K562 (cell line): ENCODE results near the gene C17orf114.

Experiments
- ATF2 ChIP-seq: sonication (generic); formaldehyde crosslinking; IDR thresholded peaks from 2 replicates; pipeline ENCODE4 v1.8.1; 2022; ENCODE audit warnings: missing genetic modification reagents
- CBX5 ChIP-seq: IDR thresholded peaks from 2 replicates; pipeline ENCODE4 v1.6.1; 2014; ENCODE audit warnings: low read depth, borderline replicate concordance
- CHD4 ChIP-seq: fragments of 200-600 bp; sonication (generic); IDR thresholded peaks from 3 replicates; pipeline ENCODE4 v1.6.1; 2012; ENCODE audit warnings: low read depth, mild to moderate bottlenecking, mixed read lengths, low read length, inconsistent platforms; ENCODE audit not compliant: insufficient read depth, insufficient replicate concordance, poor library complexity, severe bottlenecking
- CREB1 ChIP-seq, 2 experiments: sonication (generic) in 1 of 2; formaldehyde crosslinking in 1 of 2; IDR thresholded peaks; 2 replicates each; pipeline versions ENCODE4 v1.6.1 to v1.8.0; 2012 to 2022; ENCODE audit warnings: inconsistent platforms in 1 of 2, mild to moderate bottlenecking in 1 of 2, missing genetic modification reagents in 1 of 2, moderate library complexity in 1 of 2
- FOXA3 ChIP-seq, 2 experiments: fragments of 450-650 bp in 1 of 2; sonication (generic) in 1 of 2; formaldehyde crosslinking; IDR thresholded peaks in 1 of 2; conservative IDR thresholded peaks in 1 of 2; 2 replicates each; pipeline versions ENCODE4 v1.4.0 to v1.8.0; 2020 to 2022; ENCODE audit warnings: mild to moderate bottlenecking in 2 of 2, missing genetic modification reagents in 1 of 2
- IRF9 ChIP-seq: fragments of 450-650 bp; IDR thresholded peaks from 2 replicates; pipeline ENCODE4 v1.6.1; 2016; ENCODE audit warnings: missing biosample characterization, missing genetic modification characterization
- MYBL2 ChIP-seq, 2 experiments: fragments of 450-650 bp in 1 of 2; sonication (generic) in 1 of 2; formaldehyde crosslinking in 1 of 2; IDR thresholded peaks; 2 replicates each; pipeline versions ENCODE4 v1.6.1 to v1.8.1; 2017 to 2022; ENCODE audit warnings: borderline replicate concordance in 1 of 2, inconsistent platforms in 1 of 2, low read depth in 1 of 2, mild to moderate bottlenecking in 1 of 2, missing genetic modification reagents in 1 of 2, moderate library complexity in 1 of 2
- PCBP2 ChIP-seq: fragments of 200-400 bp; formaldehyde crosslinking; IDR thresholded peaks from 2 replicates; pipeline ENCODE4 v1.6.1; 2018; ENCODE audit warnings: low read length, low read depth, mild to moderate bottlenecking, moderate library complexity; ENCODE audit not compliant: poor library complexity, severe bottlenecking
- POLR2B ChIP-seq: fragments of 450-650 bp; IDR thresholded peaks from 2 replicates; pipeline ENCODE4 v1.6.1; 2018; ENCODE audit warnings: low read depth; ENCODE audit not compliant: partially characterized antibody
- TEAD2 ChIP-seq: fragments of 450-650 bp; IDR thresholded peaks from 2 replicates; pipeline ENCODE4 v1.6.1; 2016; ENCODE audit warnings: missing genetic modification characterization, control low read depth, missing compliant biosample characterization
- TEAD4 ChIP-seq, 2 experiments: sonication (generic) in 1 of 2; formaldehyde crosslinking in 1 of 2; IDR thresholded peaks; 2 replicates each; pipeline versions ENCODE4 v1.6.1 to v1.8.0; 2012 to 2022; ENCODE audit warnings: borderline replicate concordance in 1 of 2, inconsistent platforms in 1 of 2, low read length in 1 of 2, mild to moderate bottlenecking in 1 of 2, missing genetic modification reagents in 1 of 2
- TOE1 ChIP-seq, 2 experiments: fragments of 450-650 bp in 1 of 2; sonication (generic) in 1 of 2; formaldehyde crosslinking in 1 of 2; IDR thresholded peaks; 2 replicates each; pipeline versions ENCODE4 v1.7.1 to v1.8.0; 2016 to 2022; ENCODE audit warnings: borderline replicate concordance in 2 of 2, mild to moderate bottlenecking in 2 of 2, antibody characterized with exemption in 1 of 2, inconsistent platforms in 1 of 2, low read depth in 1 of 2, missing genetic modification reagents in 1 of 2, moderate library complexity in 1 of 2
- ZBTB49 ChIP-seq: sonication (generic); formaldehyde crosslinking; IDR thresholded peaks from 2 replicates; pipeline ENCODE4 v1.8.0; 2022; ENCODE audit warnings: missing genetic modification reagents, mild to moderate bottlenecking, borderline replicate concordance
- ZNF224 ChIP-seq: sonication (generic); formaldehyde crosslinking; IDR thresholded peaks from 2 replicates; pipeline ENCODE4 v1.8.0; 2022; ENCODE audit warnings: mild to moderate bottlenecking, missing genetic modification reagents
- ZNF232 ChIP-seq: sonication (generic); formaldehyde crosslinking; IDR thresholded peaks from 2 replicates; pipeline ENCODE4 v1.8.0; 2022; ENCODE audit warnings: mild to moderate bottlenecking, missing genetic modification reagents
- ZNF639 ChIP-seq, 2 experiments: fragments of 200-800 bp in 1 of 2; sonication (Bioruptor generic) in 1 of 2; sonication (generic) in 1 of 2; formaldehyde crosslinking in 1 of 2; IDR thresholded peaks in 1 of 2; conservative IDR thresholded peaks in 1 of 2; 2 replicates each; pipeline versions ENCODE4 v1.5.0 to v1.6.1; 2016 to 2020; ENCODE audit warnings: missing compliant biosample characterization in 1 of 2, missing genetic modification characterization in 1 of 2, missing genetic modification reagents in 1 of 2
- ZNF830 ChIP-seq: fragments of 250-450 bp; sonication (Bioruptor Pico); IDR thresholded peaks from 2 replicates; pipeline ENCODE4 v1.5.0; 2021; ENCODE audit warnings: mild to moderate bottlenecking

Gene C17orf114

GRCh38 chr17:4833178-4833940, 31.2 kb upstream of the C17orf114 start, which contains the start of gene MINK1 (continued):
- TF ChIP-seq CHD4 (no peak), MYBL2 (IDR thresholded peaks at IDR 0.05; ENCODE audit: low read depth) (no peak), MYBL2 (CRISPR knock-in tag; IDR thresholded peaks at IDR 0.05; ENCODE audit: borderline replicate concordance) (no peak), ZBTB49 (CRISPR knock-in tag) (no peak), CBX5 (no peak), ZNF224 (CRISPR knock-in tag) (no peak), TOE1 (IDR thresholded peaks at IDR 0.05; ENCODE audit: borderline replicate concordance) (no peak), TOE1 (CRISPR knock-in tag; IDR thresholded peaks at IDR 0.05; ENCODE audit: borderline replicate concordance, low read depth) (no peak), ZNF830 (CRISPR knock-in tag) (no peak), TEAD4 (IDR thresholded peaks at IDR 0.05; ENCODE audit: low read length) (no peak), TEAD4 (CRISPR knock-in tag; IDR thresholded peaks at IDR 0.05; ENCODE audit: borderline replicate concordance) (no peak), POLR2B (no peak), ZNF639 (CRISPR knock-in tag; conservative IDR thresholded peaks at IDR 0.05 in 1 of 2, IDR thresholded peaks at IDR 0.05 in 1 of 2) (peak in 1 of 2 experiments; percentile 86; a peak in 2 of 4 replicates), TEAD2 (no peak), ATF2 (CRISPR knock-in tag) (no peak), ZNF232 (no peak), PCBP2 (no peak), IRF9 (tag) (no peak), CREB1 (IDR thresholded peaks at IDR 0.05) (peak; percentile 64), CREB1 (CRISPR knock-in tag; IDR thresholded peaks at IDR 0.05) (peak; percentile 56; the same call in 1 of the 2 replicates), FOXA3 (CRISPR knock-in tag; conservative IDR thresholded peaks at IDR 0.05 in 1 of 2, IDR thresholded peaks at IDR 0.05 in 1 of 2) (no peak)
